Gastrocnemius medialis (tissue), 4 donors: ENCODE measurements around the gene ESPNL.

Experiments
- CTCF ChIP-seq, 5 experiments: fragments of 450-650 bp in 3 of 5; fragments of 200-600 bp in 2 of 5; sonication (generic) in 2 of 5; IDR thresholded peaks in 4 of 5; conservative IDR thresholded peaks in 1 of 5; 1 replicate in 4 of 5; 2 replicates in 1 of 5; pipeline ENCODE4 v1.5.1; 2016 to 2019; ENCODE audit warnings: antibody characterized with exemption in 5 of 5, mild to moderate bottlenecking in 3 of 5, moderate library complexity in 3 of 5
- POLR2A ChIP-seq, 2 donors: fragments of 450-650 bp; IDR thresholded peaks; one replicate each; pipeline ENCODE4 v1.6.1; 2017; ENCODE audit warnings: antibody characterized with exemption in 2 of 2, mild to moderate bottlenecking in 2 of 2, moderate library complexity in 2 of 2

GRCh38 chr2:238067939-238068338 is 32.2 kb upstream of the ESPNL start:
- TF ChIP-seq CTCF (IDR thresholded peaks at IDR 0.05 in 4 of 5, conservative IDR thresholded peaks at IDR 0.05 in 1 of 5), result no peak
- no peak for TF ChIP-seq POLR2A (IDR thresholded peaks at IDR 0.05)
